Measurements from ENCODE around the gene GYS2. TPM values are rescaled to one million over a fixed set of nuclear protein-coding genes. Genes with fewer than 3 reads are reported as not detected.

Gene GYS2
- total RNA-seq, 1 donor from 2014 or later = not detected

- no peak for DNase-seq (ENCODE audit: low read depth)
- no peak for TF ChIP-seq CTCF (conservative IDR thresholded peaks at IDR 0.05; ENCODE audit: low read depth, low read length)
- H3K4me3 ChIP-seq (ENCODE audit: low read depth, low read length) = no peak overlapping the region
Observed at GRCh38 chr12:21571046-21571445, 33.6 kb downstream of the GYS2 start.

DNA sequence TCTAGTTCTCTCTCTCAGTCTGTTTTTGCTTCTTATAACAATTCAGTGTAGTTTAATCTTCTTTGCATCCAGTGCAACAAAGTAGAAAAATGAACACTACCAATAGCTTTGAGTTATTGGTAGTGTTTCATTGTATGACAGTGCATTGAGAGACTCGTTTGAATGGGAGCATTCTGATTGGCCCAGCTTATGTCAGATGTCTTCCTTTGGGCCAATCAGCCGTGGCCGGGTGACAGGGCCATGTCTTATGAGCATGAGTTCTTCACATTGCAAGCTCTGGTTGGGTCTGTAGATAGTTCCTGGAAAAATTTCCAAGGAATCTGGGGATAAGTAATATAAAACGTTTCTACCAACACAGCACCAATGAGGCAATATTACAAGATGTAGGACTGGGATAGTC lies 36.5 kb downstream of the GYS2 start:
- H3K4me3 ChIP-seq (ENCODE audit: low read depth, low read length) = no peak overlapping the region
- no peak for TF ChIP-seq CTCF (conservative IDR thresholded peaks at IDR 0.05; ENCODE audit: low read depth, low read length)
- no peak for DNase-seq (ENCODE audit: low read depth)

DNA sequence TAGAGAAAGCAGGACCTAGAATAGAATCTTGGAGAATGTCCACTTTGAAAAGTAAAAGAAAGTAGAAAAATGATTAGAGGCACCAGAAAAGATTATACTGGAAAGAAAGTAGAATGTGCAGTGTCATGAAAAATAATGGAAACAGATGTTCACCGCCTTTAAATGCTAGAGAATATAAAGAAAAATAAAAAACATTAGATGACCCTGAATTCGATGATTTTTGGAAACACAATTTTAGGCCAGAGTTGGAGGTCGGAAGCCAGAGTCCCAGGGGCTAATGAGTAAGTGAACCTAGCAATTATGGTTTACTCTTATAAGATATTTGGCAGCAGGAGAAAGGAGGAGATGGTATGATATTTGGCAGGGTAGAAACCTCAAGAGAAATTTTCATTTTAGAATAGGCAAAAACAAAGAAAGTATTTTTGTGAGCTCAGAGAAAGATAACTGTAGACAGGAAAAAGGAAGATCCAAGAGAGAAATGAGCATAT lies 37.7 kb downstream of the GYS2 start:
- no peak for DNase-seq (ENCODE audit: low read depth)
- TF ChIP-seq CTCF (conservative IDR thresholded peaks at IDR 0.05; ENCODE audit: low read depth, low read length) = no peak
- no peak overlapping the region for H3K4me3 ChIP-seq (ENCODE audit: low read depth, low read length)

GRCh38 chr12:21566223-21566906 lies 38.3 kb downstream of the GYS2 start:
- DNase-seq (ENCODE audit: low read depth) = peak; percentile 94
- no peak for TF ChIP-seq CTCF (conservative IDR thresholded peaks at IDR 0.05; ENCODE audit: low read depth, low read length)
- no peak overlapping the region for H3K4me3 ChIP-seq (ENCODE audit: low read depth, low read length)

GRCh38 chr12:21562859-21563258 lies 41.8 kb downstream of the GYS2 start:
- no peak for DNase-seq (ENCODE audit: low read depth)
- H3K4me3 ChIP-seq (ENCODE audit: low read depth, low read length) = no peak overlapping the region
- TF ChIP-seq CTCF (conservative IDR thresholded peaks at IDR 0.05; ENCODE audit: low read depth, low read length) = no peak

GRCh38 chr12:21561158-21561557 lies 43.5 kb downstream of the GYS2 start:
- DNase-seq (ENCODE audit: low read depth) = no peak
- TF ChIP-seq CTCF (conservative IDR thresholded peaks at IDR 0.05; ENCODE audit: low read depth, low read length) = peak; percentile 10
- no peak overlapping the region for H3K4me3 ChIP-seq (ENCODE audit: low read depth, low read length)

All from epithelial cell of proximal tubule (primary cell).